GM23248 (cell line): ENCODE data around the gene KIF26A.

Source experiments
- EZH2 ChIP-seq: fragments of 200-600 bp; sonication (generic); IDR thresholded peaks from 2 replicates; pipeline ENCODE4 v1.6.1; 2018; ENCODE audit warnings: antibody characterized with exemption, mild to moderate bottlenecking; ENCODE audit not compliant: insufficient read depth, poor library complexity, severe bottlenecking
- EZH2phosphoT487 ChIP-seq: fragments of 200-600 bp; sonication (generic); IDR thresholded peaks from 2 replicates; pipeline ENCODE4 v1.6.1; 2018; ENCODE audit warnings: antibody characterized with exemption, moderate library complexity, mild to moderate bottlenecking, low read depth; ENCODE audit not compliant: insufficient read depth

DNA sequence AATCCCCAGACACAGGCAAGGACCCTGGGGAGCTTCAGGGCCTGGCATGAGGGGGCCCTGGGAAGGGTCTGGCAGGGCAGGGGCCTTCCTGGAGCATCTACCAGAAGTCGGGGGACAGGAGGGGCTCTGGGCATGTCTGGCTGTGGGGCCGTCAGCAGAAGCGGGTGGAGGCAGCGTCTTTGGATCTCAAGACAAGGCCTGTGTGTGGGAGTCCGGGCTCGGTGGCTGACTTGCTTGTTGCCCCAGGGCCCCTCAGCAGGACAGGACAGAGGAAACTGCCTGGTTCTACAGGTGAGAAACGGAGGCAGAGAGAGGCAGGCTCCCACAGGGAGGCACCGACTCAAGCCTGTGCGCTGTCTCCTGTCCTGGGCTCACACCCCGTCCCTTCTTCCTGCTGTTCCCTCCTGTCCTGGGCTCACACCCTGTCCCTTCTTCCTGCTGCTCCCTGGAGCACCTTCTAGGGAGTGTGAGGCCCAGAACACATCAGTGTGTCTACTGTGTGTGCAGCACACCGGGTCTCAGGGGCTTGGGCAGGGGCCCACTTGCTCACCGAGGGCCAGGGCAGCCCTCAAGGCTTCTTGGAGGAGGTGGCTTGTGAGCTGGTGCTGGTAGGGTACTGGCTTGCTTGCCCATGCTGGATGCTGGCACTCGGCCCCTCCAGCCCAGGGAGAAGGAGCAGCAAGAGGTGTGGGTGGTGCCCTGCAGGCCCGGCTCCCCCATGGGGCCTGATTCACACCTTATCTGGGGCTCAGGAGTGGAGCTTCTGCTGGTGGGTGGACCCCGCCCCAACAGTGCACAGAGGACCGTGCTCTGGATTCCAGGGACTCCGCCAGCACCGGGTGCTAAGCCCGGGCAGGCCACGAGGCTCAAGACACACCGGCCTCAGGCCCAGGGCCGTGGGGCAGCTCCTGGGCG lies 38.0 kb upstream of the KIF26A start:
- TF ChIP-seq EZH2 (no peak), EZH2phosphoT487 (no peak)
